Ishikawa (cell line): Measurements from ENCODE around the gene ASB1.

Source experiments
- CEBPB ChIP-seq: IDR thresholded peaks from 2 replicates; pipeline ENCODE4 v1.6.1; 2012
- CREB1 ChIP-seq: IDR thresholded peaks from 2 replicates; pipeline ENCODE4 v1.6.1; 2012; ENCODE audit warnings: low read depth
- EGR1 ChIP-seq: IDR thresholded peaks from 2 replicates; pipeline ENCODE4 v1.6.1; 2012
- EP300 ChIP-seq: IDR thresholded peaks from 2 replicates; pipeline ENCODE4 v1.6.1; 2012; ENCODE audit warnings: borderline replicate concordance
- FOXM1 ChIP-seq: IDR thresholded peaks from 2 replicates; pipeline ENCODE4 v1.6.1; 2012; ENCODE audit warnings: low read depth, borderline replicate concordance
- NFIC ChIP-seq: IDR thresholded peaks from 2 replicates; pipeline ENCODE4 v1.6.1; 2012
- RAD21 ChIP-seq: IDR thresholded peaks from 2 replicates; pipeline ENCODE4 v1.6.1; 2012; ENCODE audit warnings: low read depth
- REST ChIP-seq: IDR thresholded peaks from 2 replicates; pipeline ENCODE4 v1.6.1; 2012; ENCODE audit warnings: low read depth, mild to moderate bottlenecking
- TAF1 ChIP-seq: IDR thresholded peaks from 2 replicates; pipeline ENCODE4 v1.6.1; 2012; ENCODE audit warnings: low read depth, mild to moderate bottlenecking
- TCF12 ChIP-seq: IDR thresholded peaks from 2 replicates; pipeline ENCODE4 v1.6.1; 2012; ENCODE audit warnings: low read depth
- TEAD4 ChIP-seq: IDR thresholded peaks from 2 replicates; pipeline ENCODE4 v1.6.1; 2012
- YY1 ChIP-seq: IDR thresholded peaks from 2 replicates; pipeline ENCODE4 v1.6.1; 2012; ENCODE audit warnings: low read depth
- TF ChIP-seq, protein P1 (sequence below): IDR thresholded peaks from 2 replicates; pipeline ENCODE4 v1.6.1; 2012
- TF ChIP-seq, protein P2 (sequence below): IDR thresholded peaks from 2 replicates; pipeline ENCODE4 v1.6.1; 2012

Gene ASB1

GRCh38 chr2:238435752-238436096, 9.0 kb downstream of the ASB1 start:
- no peak for TF ChIP-seq FOXM1

DNA sequence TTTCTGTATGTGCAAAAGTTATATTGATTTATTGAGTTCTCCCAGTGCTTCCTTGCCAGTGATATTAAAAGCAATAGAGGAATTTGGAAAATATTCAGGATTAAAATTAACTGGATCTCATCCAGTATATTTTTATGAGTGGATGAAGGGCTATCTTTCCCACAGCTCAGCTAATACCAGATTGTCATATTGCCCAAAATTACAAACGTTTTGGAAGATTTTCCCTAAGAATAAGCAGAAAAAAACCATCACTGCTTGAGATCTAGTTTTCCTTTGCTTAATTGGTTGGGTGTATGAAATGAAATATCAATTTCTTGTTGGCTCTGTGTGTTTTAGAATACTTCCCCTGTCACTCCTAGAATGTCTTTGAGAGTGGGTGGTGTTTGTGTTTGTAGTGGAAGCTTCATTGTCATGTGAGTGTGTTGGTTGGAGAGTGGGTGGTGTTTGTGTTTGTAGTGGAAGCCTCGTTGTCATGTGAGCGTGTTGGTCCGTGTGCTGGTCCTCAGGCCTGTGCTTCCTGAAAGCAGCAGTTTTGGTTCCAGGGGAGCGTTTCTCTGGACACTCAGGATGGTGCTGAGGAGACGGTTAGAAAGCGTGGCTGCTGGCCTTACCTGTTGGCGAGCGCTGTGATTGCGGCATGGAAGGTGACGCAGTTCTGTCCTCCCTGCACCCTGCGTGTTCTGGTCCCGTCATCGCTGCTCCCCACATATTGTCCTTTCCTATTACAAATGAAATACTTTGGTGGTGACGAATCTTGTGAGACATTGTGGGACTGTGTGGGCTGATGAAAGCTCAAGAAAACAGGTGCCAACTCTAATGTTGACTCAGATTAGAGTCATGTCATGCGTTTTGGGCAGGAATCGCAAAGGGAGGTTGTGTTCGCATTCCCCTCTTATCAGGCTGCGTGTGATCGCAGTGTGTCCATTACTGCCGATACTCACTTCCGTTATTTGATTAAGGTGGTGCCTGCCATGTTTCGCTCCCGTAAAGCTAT, 12.4 kb downstream of the ASB1 start:
- peak; percentile 30; the same call in 1 of the 2 replicates for TF ChIP-seq TEAD4
- TF ChIP-seq FOXM1: no peak

GRCh38 chr2:238439917-238440316, 13.2 kb downstream of the ASB1 start:
- no peak for TF ChIP-seq TEAD4
- no peak for TF ChIP-seq YY1
- no peak for TF ChIP-seq FOXM1
- TF ChIP-seq, protein P1, sequence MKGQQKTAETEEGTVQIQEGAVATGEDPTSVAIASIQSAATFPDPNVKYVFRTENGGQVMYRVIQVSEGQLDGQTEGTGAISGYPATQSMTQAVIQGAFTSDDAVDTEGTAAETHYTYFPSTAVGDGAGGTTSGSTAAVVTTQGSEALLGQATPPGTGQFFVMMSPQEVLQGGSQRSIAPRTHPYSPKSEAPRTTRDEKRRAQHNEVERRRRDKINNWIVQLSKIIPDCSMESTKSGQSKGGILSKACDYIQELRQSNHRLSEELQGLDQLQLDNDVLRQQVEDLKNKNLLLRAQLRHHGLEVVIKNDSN: no peak
- TF ChIP-seq CEBPB: no peak
- no peak for TF ChIP-seq REST
- TF ChIP-seq, protein P2, sequence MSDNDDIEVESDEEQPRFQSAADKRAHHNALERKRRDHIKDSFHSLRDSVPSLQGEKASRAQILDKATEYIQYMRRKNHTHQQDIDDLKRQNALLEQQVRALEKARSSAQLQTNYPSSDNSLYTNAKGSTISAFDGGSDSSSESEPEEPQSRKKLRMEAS: no peak
- TF ChIP-seq RAD21: no peak
- no peak for TF ChIP-seq EP300
- TF ChIP-seq TAF1: no peak
- no peak for TF ChIP-seq NFIC
- no peak for TF ChIP-seq EGR1
- no peak for TF ChIP-seq TCF12

DNA sequence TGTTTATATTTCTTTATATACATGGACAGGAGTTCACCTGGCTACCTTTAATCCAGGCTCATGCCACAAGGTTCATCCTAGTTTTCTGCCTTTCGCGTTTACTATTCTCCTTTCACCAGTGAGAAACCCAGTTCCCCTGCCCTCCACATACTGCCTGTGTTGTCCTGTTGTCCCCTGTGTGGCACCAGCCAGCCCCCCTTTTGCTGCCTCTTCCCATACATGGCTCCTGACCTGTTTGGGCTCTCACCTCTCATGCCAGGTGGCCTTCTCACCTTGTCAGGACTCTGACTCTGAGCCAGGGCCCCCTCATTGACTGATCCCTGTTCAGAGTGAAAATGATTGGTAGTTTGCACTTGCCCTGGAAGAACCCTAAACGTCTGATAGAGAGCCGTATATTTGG, 13.6 kb downstream of the ASB1 start:
- TF ChIP-seq EGR1 (no peak), CEBPB (no peak), EP300 (no peak), CREB1 (no peak)
- TF ChIP-seq, protein P2: no peak

DNA sequence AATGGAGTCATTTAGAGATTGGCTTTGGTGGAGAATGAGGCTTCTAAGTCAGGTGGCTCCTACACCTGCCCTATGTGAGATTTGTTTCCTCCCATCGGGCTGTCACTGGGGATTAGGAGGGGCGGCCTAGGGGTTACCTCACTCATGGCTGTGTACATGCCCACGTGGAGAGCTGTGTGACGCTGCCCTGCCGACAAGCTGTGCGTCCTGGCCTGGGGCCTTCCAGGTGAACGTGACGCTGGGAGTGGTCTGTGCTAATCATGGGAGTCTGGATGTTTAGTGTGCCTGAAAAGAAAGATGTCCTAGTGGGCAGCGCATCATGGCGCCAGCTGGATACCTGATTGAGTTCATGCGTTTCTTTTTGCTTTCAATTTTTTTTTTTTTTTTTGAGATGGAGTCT, 14.0 kb downstream of the ASB1 start:
- TF ChIP-seq TEAD4 (no peak), REST (no peak), EGR1 (no peak), NFIC (no peak), TCF12 (no peak)
- TF ChIP-seq, protein P2: no peak

- TF ChIP-seq, protein P2: no peak
- TF ChIP-seq NFIC (no peak), REST (no peak), FOXM1 (no peak), TCF12 (no peak), TEAD4 (no peak), CEBPB (no peak), TAF1 (no peak), YY1 (no peak), EP300 (no peak), RAD21 (no peak), CREB1 (no peak)
- TF ChIP-seq, protein P1: no peak
Measured at GRCh38 chr2:238441262-238442114, 14.8 kb downstream of the ASB1 start.
